Esophagus squamous epithelium (tissue), 4 donors: ENCODE results near the gene CISD3.

Experiments
- POLR2A ChIP-seq, 4 donors: fragments of 450-650 bp; IDR thresholded peaks; one replicate each; pipeline ENCODE4 v1.6.1; 2017; ENCODE audit warnings: antibody characterized with exemption in 4 of 4, mild to moderate bottlenecking in 4 of 4, moderate library complexity in 3 of 4
- TF ChIP-seq, protein P1 (sequence below), 6 experiments: fragments of 450-650 bp in 4 of 6; fragments of 200-600 bp in 2 of 6; sonication (generic) in 2 of 6; IDR thresholded peaks; one replicate each; pipeline ENCODE4 v1.5.1; 2016 to 2019; ENCODE audit warnings: antibody characterized with exemption in 6 of 6, mild to moderate bottlenecking in 4 of 6, moderate library complexity in 4 of 6

GRCh38 chr17:38712593-38712992 is 17.5 kb upstream of the CISD3 start:
- TF ChIP-seq, protein P1, sequence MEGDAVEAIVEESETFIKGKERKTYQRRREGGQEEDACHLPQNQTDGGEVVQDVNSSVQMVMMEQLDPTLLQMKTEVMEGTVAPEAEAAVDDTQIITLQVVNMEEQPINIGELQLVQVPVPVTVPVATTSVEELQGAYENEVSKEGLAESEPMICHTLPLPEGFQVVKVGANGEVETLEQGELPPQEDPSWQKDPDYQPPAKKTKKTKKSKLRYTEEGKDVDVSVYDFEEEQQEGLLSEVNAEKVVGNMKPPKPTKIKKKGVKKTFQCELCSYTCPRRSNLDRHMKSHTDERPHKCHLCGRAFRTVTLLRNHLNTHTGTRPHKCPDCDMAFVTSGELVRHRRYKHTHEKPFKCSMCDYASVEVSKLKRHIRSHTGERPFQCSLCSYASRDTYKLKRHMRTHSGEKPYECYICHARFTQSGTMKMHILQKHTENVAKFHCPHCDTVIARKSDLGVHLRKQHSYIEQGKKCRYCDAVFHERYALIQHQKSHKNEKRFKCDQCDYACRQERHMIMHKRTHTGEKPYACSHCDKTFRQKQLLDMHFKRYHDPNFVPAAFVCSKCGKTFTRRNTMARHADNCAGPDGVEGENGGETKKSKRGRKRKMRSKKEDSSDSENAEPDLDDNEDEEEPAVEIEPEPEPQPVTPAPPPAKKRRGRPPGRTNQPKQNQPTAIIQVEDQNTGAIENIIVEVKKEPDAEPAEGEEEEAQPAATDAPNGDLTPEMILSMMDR (IDR thresholded peaks at IDR 0.05): no peak
- TF ChIP-seq POLR2A (IDR thresholded peaks at IDR 0.05): no peak
